OCI-M2 (cell line): ENCODE measurements around the gene SRGAP1.
"Not testable (repeated sequence)": the region's sequence is repeated elsewhere in the genome, so short reads cannot be mapped to it uniquely, and the experiment has no call there.

Source experiments
- DNase-seq: peaks from one replicate; lab custom pipeline; 2025; ENCODE audit not compliant: unreplicated experiment; lab: John Stamatoyannopoulos, UW

The SRGAP1 gene

DNA sequence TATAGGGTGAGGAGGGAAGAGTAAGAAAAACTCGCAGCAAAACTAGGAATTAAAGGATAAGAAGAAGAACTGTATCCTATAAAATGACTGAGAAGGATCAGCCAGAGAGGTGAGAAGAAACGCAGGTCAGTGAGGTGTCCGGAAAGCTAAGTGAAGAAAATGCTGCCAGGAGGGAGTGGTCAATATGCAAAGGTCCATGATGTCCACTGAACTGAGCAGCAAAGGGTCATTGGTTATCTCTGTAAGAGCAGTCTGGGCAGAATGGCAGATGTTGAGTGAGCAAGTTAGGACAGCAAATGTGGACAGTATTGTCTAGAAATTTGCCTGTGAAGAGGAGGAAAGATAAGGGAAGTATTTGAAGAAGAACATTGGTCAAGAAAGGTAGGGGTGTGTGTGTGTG is 155.4 kb downstream of the SRGAP1 start:
- no peak for DNase-seq

DNA sequence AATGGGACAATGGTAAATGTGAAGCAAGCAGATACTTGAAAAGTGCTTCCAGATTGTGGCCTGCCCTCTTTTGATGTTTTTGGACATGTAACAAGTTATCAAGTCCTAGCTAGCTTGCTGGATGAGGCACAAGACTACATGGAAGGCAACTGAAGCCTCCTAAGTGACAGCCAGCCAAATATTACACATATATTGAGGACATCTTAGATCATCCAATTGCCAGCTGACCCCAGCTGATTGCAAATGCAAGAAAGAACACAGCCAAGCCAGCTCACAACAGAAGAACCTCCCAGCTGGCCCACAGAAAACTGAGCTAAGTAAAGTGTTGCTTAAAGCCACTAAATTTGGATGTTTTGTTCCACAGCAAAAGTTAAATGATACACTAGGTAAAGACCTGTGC is 156.9 kb downstream of the SRGAP1 start:
- no peak for DNase-seq

DNA sequence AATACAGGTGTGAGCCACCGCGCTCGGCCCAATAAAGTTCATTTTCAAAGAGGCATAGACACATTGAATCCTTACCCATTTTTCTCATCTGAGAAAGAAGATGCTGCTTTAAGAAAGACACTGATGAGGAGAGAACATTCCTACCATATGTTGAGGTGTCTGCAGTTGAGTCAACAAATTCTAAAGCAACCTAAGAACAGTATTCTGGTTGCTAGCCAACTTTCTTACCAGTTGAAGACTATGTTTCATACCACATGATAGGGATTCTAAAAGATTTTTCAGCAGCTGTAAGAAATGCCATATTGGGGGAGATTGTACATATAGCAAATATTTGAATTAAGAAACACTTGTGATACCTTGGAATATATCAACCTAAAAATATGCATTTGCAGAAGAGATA is 160.1 kb downstream of the SRGAP1 start:
- no peak for DNase-seq

DNA sequence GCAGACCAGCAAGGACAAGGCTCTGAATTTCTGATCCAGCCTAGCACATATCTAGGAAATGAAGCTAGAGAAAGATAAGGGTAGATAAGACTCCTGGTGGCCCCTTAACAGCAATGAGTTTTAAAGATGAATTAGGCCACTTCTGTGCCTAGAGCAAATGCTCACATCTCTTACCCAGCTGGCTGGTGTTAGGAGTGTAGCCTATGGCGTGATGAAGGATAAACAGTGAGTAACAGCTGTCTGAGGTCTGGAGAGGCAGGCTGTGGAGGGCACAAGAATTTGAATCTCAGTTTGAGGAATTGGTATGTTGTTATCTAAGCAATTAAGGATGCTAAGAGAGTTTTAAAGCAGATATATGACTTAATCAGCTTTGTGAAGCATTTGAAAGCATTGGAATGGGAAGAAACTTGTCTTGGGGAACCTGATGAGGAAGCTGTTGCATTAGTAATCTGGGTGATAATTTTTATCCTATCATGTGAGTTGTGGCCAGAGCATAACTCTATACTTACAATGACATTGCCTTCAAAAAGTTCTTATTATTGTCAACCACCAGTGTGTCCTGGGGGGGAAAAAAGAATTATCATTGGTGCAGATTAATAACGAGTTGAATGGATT is 161.8 kb downstream of the SRGAP1 start:
- DNase-seq = no peak

DNA sequence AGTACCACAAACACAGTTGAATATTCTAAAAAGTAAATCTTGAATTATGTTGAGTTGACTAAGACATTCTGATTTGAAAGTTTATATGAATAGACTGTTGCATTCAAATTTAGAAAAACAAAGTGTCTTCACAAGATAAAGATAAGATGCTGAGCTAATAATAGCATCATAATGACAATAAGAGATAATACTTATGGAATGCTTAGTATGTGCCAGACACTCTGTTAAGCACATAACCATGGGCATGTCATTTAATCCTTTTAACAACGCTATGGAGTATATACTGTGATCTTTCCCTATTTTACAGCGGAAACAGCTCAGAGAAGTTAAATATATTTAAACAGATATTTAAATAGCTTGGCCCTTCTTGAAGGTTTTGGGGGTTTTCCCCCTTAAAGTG is 163.4 kb downstream of the SRGAP1 start:
- no peak for DNase-seq

DNA sequence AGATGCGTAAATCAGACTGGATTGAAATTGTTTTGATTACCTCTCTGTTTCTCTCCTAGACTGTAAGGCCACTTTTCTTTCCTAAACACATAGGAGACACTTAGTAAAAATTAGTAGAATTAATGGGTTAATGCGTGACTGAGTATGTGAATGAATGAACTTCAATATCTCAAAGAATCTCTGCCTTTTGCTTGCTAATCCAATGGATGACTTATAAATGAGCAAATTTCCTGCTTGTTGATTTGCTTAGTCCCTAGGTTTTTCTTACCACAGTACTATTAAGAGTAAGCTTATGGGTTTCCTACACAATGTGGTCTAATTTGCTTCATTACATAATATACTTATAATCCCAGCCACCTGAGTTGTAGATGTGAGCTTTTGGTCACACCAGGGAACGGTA is 164.1 kb downstream of the SRGAP1 start:
- DNase-seq = no peak

DNA sequence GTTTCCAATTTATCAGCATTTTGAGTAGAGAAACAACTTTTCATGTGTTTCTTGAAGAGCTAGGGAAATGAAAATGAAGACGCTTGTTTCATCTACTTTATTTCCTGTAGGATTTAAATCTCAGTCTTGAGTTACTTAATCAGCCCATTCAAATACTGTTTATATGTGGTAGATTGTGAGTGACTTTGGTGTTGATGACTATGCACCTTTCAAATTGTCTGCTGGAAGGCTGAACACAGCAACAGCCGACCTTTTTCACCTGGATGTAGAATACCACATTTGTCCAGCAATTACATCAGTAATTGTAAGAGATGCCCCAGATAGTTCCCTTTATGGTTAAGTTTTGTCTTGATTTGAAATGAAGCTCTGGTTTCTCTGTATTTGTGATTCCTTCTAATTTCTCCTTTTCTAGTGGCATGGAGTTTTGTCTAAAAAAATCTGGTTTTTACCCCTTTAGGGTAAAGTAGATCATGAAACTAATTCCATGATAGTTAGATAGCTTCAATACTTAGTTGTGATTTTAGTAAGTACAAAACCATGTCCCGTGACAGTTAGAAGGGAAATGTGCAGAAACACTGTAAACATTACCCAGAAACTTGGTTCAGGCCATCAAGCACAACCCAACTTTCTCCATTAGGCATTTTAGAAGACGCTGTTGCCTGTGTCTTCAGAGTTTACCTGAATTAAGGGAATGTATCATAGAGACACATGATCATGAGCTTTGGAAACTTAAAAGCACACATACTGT is 165.0 kb downstream of the SRGAP1 start:
- no peak for DNase-seq

DNA sequence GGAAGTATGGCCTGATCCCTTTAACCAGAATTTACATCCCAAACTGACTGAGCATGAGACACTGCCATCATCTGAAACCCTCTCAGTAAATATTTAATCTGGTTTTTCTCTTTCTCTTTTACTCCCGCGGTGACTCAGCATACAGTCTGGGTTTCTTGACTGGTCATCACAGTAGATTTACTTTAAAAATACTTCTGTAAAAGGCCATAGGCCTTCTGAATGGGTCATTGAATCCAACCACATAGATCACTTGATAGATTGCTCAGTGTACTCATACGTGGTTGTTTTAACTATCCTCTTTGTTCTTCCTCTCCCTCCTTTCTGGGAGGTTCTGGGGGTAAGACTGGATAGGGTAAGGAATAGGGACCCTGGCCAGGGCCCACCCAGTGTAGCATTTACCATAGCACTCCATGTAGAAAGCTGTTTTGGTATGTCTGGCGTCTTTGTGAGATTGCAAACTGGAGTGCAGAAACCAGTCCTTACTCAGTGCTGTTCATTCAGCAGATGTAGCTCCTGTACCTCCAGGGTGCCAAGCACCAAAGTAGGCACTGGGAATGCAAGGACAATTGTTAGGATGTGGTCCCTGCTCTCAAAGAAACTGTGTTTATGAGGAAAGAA is 165.7 kb downstream of the SRGAP1 start:
- no peak for DNase-seq

DNA sequence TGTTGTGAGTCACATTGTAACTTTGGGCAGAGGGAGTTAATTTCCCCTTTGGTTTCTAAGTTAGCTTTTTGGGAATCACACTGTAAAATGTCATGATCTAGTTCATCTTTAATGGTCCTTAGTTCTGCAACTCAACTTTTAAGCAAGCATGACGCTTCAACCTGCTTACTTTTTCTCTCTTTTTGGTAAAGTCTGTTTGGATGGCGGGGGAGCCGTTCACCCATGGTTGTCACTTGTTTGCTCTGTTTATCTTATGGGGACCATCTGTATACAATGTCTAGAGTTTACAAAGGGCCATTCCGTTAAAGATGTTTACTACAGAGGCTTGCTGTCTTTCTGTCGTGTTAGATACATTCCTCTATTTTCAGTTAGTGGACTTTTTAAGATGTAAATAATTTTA is 172.0 kb downstream of the SRGAP1 start:
- no peak for DNase-seq

DNA sequence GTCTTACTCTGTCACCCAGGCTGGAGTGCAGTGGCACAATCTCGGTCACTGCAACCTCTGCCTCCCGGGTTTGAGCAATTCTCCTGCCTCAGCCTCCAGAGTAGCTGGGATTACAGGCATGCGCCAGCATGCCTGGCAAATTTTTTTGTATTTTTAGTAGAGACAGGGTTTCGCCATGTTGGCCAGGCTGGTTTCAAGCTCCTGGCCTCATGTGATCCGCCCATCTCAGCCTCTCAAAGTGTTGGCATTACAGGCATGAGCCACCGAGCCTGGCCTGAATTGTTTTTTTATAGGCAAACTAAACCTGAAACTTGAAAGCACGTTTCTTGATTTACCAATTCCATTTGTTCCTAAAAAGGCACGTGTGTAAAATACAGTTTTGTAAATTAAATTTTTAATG is 173.6 kb downstream of the SRGAP1 start:
- DNase-seq = not testable (repeated sequence)

DNA sequence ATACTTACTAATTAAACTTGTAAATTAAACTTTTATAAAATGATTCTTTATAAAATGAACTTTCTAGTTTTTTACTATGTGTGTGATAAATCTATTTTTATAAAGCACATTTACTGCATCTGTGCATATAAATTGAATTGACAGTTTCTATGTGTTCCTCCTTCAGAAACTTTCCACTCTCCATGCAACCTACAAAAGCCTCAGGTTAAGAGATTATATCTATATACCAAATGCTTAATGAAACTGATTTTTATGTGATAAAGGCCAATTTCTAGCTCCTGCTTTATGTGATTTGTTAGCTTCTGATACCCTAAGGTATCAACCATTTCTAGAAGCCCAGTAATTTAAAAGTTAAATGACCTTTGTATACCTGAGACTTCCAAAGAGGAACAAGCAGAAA is 174.0 kb downstream of the SRGAP1 start:
- DNase-seq = no peak

DNA sequence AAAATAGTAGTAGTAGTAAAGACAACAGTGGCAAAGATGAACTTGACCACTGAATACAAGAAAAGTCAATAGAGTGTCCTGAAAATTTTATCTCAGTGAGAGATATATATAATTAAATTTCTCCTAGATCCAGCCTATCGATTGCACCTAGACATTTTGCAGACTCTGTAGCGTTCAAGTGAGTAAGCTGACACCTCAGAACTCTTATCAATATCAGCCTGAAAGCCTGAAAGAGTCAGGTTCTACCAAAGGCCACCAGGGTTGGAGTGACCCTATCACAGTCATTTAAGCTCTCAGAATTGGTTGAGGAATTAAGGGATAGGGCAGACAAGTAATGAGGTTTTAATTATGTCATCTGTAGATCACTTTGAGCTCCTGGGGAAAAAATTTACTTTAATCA is 174.6 kb downstream of the SRGAP1 start:
- DNase-seq = no peak

DNA sequence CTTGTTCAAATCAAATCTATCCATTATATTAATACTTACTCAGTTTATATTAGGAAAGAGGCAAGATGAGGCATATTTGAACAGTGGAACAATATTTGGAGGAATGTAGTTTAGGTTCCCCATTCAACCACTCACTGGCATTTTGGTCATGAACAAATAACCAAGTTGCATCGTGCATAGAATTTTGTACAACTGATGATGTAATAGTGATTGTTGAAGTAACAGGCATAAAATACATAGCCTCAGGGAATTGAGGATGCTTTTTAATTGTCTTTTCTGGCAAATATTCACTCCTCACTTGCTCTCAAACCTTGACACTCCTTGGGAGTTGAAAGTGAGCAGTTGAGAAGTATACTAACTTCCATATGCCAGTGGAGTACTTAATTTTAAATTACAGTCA is 175.2 kb downstream of the SRGAP1 start:
- DNase-seq = no peak

DNA sequence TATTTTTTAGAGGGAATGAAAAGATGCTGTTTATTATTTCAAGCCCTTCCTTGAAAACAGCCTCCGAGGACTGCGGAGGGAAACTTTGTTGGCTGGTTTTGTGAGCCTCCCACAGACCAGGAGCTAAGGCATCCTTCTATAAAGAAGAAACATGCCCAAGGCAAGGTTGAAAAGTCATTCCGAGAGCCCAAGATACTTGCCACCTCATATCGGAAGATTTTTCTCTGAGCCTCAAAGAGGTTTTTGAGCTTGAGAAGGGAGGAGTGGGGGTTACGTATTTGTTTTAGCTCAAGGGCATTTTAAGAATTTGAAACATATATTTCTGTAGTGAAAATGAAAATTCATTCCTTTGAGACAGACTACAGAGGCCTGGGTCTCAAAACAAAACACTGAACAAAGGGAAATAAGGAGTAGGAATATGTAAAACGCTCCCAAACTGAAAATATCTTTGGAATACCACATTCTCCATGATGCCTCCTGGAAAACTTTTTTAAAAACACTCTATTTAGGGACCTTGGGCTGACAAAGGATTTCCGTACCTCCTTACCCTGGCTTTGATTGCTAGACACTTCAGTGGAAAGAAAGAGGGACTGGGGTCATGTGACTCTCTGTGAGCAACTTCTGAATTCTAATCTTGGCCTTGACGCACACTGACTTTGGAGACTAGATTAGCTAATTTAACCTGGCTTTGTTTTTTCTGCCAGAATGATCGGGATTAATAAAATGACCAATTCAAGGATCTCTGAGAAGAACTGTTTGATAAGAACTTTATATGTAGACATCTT is 180.9 kb downstream of the SRGAP1 start:
- no peak for DNase-seq

DNA sequence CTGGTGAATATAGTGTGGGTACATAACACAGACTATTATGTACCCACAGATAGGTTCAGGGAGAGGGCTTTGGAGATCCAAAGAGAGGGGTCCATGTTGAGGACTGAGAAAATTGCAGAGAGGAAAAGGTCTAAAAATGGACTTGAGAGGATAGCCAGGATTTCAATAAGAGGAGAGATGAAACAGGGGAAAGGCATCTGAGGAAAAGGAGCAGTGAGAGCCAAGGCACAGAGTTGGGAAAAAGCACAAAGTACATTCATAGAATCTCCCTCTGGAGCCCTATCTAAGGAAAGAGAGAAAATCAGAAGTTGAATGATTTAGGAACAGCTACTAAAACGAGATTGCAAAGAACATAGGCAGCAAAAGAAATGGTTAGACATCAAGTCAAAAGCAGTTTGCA is 182.8 kb downstream of the SRGAP1 start:
- DNase-seq = no peak

DNA sequence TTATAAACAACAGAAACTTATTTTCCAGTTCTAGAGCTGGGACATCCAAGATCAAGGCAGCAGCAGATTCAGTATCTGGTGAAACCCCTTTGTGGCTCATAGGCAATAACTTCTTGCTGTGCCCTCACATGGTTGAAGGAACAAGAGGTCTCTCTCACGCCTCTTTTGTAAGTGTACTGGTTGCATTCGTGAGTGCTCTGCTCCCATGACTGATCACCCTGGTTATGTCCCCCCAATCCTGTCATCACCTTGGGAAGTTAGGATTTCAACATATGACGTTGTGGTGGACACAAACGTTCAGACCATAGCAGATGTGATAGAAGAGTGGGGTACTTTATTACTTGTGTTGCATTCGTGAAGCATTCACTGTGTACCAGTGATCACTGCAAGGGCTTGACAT is 184.0 kb downstream of the SRGAP1 start:
- no peak for DNase-seq

DNA sequence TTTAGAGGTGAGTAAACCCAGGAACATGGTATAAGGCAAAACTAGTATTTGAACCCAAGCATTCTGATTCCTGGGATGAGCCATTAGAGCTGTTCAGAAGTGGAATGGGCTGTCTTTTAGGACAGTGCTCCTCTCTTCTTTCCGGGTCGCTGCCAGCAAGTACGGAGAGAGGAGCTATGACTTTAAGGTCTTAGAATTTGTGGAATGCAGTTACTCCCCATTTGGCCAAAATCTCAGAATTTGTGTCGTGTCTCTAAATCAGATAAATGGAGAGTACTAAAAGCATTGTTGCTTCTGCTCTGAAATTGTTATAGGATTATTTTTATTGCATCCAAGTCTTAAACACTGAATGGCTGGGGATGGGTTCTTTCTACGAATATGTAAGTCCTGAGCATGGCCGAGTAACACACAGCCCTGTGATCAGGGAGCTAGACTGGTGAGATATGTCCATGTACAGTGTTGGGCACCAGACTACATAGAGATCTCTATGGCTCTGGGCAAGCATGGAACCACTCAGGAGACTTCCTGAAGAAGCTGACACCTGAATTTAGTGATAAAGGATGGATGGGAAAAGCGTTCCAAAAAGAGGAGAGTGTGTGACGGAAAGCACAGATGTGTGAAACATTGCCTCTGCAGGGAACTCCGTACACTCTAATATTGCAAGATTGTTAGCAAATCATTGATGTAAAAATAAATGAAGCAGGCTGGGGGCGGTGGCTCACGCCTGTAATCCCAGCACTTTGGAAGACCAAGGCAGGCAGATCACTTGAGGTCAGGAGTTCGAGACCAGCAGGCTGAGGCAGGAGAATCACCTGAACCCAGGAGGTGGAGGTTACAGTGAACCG is 184.7 kb downstream of the SRGAP1 start:
- DNase-seq = no peak

DNA sequence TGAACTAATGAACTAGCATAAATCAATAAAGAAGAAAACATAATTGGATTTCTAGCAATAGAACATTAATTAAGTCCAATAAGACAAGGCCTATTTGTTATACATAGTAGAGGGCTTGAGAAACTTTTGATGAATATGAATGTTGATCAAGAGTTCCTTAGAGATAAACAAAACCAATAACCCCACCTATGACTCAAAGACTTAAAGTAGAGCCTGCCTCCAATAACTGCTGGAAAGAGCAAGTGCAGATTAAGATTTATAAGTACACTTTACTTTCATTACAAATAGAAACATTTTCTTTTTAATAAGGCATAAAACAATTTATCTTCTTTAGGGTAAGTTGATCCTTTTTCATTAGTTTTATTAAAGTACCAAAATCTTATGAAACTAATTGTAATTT is 185.7 kb downstream of the SRGAP1 start:
- DNase-seq = no peak

DNA sequence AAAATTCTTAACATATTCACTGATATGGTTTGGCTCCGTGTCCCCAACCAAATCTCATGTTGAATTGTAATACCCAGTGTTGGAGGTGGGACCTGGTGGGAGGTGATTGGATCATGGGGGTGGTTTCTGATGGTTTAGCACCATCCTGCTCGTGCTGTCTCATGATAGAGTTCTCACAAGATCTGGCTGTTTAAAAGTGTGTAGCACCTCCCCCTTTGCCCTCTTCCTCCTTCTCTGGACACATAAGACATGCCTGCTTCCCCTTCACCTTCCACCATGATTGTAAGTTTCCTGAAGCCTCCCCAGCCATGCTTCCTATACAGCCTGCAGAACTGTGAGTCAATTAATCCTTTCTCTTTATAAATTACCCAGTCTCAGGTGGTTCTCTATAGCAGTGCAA is 189.6 kb downstream of the SRGAP1 start:
- not testable (repeated sequence) for DNase-seq

DNA sequence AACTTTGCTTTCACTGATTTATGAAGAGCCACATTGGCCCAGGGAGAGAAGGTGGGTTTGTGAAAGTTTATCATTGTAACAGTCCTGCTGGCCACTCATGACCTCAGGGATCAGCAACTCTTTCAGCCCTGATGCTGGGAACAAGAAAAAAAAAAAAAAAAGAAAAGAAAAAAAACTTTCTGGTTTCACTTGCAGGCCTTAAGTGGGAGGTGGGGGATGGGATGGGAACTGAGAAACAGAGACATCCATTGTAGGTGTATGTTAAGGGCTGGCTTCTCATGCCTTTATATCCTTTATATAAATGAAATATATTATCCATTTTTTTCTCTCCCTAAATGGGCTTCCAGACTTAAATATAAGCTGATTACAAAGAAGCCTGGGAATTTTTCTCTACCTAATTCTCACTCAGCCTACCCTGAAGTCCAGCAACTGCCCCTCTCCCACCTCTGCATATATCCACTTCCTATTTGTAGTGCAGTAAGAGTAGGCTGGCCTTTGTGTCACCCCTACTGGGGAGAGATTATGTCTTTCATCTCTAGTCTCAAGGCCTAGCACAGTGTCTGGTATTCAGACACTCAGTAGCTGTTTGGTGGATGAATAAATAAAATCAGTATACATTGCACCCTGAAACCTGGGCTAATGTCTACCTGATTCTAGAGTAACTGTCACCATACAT is 190.5 kb downstream of the SRGAP1 start:
- DNase-seq = no peak
